Activated CD8-positive, alpha-beta memory T cell treated with anti-CD3 and anti-CD28 coated beads, Interleukin-2, amount 50 U/mL, for 1 hour (primary cell): Measurements from ENCODE around the gene IQSEC1.

Experiments
- DNase-seq: peaks from one replicate; pipeline ENCODE4 v3.0.0-alpha.2; 2020; ENCODE audit errors: extremely low read depth

Gene IQSEC1

DNA sequence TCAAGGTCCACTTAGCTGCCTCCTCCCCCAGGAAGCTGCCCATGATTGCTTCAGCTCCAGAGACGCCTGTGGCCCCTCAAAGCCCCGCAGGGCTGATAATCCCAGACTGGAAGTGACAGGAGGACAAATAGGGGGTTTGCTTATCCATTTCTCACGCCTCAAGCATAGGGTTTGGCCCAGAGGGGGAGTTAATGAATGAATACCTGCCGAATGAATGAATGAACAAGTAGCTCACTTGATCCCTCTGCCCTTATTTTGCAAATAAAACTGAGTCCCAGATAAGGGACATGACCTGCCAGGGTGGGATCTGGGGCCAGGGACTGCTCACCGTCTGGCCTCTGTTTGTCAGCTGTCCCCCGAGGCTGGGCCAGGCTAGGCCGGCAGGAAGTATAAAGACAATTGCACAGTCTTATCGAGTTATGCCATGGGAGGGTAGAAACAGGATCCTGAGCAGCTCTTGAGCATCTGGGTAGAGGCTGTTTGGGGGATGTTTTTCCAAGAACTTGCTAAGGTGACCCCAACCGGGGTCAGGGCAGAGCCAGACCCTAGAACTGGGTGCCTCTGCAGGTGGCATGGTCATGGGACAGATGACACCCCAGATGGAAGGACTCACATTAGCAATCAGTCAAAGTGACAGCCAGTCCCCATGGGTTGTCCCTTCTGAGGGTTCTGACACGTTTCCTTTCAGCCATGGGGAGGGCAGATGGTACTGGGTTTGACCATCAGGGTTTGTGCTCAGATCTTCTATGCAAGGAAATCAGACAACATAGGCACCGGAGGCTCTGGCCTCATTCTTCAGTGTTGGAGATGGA, 45.0 kb downstream of the IQSEC1 start:
- DNase-seq = no peak

- no peak for DNase-seq
These were observed 46.1 kb downstream of the IQSEC1 start for GRCh38 chr3:13027154-13027553.

DNA sequence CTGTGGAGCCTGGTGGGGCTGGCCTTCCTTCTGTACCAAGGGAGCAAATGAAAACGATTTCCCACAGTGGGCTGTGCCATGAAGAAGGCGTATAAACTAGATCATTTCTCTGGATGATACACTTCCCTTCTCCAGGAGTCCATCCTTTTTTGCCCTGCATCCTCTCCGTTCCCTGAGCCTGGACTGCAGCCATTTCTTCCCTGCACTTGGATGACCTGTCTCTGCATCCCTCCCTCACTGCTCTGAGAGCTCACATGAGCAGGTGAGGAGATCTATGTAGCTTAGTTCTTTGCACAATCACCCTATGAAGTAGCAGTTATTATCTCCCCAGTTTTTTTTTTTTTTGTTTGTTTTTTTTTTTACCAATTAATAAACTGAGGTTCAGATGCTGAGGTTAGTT, 46.7 kb downstream of the IQSEC1 start:
- DNase-seq = no peak

DNA sequence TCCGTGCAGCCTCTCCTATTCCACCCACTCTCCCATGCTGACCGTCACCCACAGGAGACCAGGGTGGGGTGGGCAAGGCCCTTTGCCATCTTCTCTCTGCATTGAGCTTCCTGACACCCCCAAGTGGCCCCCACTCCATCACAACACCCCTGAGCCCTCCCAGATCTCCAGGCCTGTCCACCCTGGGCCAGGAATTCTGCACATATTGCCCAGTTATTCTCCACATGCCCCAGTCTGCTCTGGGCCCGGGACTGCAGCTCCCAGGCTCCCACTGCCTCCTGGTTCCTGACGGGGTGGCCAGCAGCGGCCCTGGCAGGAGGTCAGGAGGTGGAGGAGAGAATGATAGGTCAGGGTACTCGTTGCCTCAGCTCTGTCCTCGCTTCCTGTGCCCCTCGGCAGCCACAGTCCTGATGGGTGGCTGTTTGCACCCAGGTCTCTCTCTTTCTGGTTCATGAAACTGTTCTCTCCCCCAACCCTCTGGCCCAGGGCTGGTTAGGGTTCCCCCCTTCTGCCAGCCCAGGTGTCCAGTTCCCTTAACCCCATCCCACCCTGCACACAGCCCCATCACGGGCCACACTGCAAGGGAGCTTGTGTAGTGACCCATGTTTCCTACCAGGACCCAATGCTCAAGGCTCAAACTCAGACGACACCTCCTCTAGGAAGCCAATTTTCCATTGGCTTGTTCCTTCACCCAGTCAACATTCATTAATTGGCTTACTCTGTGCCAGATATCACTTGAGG, 47.3 kb downstream of the IQSEC1 start:
- DNase-seq = no peak

DNA sequence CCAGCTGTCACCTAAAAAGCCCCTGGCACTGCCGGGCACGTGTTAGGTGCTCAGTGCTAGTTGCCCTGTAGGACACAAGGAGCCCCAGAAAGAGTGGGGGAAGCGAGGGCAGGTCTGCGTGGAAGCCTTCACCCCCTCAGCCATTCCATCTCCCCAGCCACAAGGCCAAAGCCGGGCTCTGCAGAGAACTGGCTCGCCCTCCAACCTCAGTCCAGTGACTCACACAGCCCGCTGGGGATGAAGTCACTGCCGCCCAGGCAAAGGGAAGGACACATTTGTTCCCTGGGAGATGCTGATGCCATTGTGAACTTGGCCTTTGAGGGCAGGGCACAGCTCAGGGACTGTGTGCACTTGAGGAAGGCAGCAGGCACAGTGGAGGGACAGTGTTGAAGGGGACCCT, 48.1 kb downstream of the IQSEC1 start:
- DNase-seq = no peak

- DNase-seq = no peak
These were observed 48.5 kb downstream of the IQSEC1 start for GRCh38 chr3:13024765-13025065.

GRCh38 chr3:13023971-13024764, 49.1 kb downstream of the IQSEC1 start:
- no peak for DNase-seq

DNA sequence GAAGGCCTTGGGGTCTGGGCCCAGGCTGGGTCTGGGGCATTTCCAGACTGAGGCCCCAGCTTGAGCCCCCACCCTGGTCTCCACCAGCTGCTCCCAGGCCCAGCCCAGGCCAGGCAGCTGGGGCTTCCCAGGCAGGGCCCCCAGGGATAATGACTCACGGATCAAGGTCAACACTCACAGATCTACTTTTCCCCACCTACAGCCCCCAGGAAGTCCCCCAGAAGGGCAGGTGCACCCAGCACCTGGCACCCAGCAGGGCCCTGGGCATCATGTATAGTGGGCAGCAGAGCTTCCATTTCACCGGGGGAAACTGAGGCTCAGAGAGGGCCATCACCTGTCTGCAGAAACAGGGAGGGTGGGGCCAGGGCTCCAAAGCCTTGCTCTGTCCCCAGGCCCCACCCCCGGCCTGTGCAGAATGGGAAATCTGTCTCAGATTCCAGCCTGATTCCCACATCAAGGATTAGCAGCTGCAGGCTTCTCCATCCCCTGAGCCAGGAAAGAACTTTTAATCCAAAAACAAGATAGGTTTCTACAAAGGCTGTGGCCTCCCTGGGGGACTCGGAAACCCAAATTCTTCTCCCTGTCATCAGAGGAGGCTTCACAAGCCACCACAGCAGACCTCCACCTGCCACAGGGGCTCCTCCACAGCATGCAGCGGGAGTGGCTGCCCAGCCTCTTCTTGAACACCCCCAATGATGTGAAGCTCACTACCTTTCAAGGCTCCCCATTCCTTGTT, 49.8 kb downstream of the IQSEC1 start:
- no peak for DNase-seq

DNA sequence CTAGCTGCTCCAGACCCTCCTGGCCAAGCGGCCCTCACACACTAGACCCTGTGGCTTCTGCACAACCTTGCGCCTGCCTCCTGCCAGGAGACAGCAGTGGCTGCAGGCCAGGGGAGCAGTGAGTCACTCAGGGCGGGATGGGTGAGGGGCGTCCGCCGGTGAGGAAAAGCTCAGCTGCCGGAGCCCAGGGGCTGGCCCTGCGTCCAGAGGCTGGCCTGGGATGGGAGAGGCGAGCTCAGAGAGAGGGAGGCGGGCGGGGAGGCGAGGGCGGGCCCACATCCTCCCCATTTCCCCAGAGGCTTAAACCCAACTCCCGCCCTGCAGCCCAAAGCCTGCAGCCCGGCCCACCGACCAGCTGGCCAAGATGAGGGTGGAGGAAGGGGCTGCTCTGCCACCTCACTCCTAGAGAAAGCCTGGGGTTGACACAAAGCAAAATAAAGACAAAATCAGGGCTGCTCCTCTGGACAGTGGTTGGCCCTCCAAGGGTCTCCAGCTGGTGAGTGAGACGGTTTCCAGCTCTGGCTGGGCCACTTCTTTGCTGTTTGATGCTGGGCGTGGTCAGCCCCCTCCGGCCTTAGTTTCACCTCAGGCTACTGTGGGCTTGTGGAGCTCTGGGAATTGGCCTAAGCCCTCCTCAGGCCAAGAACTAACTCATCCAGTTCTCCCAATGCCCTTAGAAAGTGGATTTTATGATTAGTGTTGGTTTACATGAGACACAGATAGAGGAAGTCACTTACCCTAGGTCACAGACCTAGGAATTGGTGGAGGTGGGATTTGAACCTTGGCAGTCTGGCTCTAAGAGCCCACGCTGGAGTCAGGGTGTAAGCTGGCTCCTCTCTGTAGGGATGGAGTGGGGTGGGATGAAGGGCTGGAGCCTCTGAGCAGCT, 50.6 kb downstream of the IQSEC1 start:
- no peak for DNase-seq

GRCh38 chr3:13021141-13022114, 51.8 kb downstream of the IQSEC1 start:
- DNase-seq = no peak

DNA sequence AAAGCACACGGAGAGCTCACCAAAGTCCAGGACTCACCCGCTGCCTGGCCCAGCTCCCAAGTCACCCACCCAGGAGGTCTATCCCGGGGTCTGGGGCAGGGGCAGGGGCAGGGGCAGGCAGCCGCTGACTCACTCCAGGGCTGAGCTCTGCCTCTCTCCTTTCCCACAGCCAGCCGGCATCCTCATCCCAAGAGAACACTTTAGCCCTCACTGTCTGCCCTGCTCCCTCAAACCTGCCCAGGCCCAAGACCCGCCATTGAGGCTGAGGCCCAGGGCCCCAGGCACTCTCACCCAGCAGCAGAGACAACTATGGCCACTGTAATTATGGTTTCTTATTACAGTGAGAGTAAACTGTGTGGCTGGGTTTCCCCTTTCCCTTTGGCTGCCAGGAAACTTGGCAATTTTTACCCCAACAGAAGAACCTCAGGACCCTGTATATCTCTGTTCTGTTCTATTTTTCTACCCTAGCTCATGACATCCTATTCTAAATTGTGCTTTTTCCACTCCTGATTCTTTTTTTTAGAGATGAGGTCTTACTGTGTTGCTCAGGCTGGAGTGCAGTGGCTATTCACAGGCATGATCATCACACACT, 53.0 kb downstream of the IQSEC1 start:
- no peak for DNase-seq

DNA sequence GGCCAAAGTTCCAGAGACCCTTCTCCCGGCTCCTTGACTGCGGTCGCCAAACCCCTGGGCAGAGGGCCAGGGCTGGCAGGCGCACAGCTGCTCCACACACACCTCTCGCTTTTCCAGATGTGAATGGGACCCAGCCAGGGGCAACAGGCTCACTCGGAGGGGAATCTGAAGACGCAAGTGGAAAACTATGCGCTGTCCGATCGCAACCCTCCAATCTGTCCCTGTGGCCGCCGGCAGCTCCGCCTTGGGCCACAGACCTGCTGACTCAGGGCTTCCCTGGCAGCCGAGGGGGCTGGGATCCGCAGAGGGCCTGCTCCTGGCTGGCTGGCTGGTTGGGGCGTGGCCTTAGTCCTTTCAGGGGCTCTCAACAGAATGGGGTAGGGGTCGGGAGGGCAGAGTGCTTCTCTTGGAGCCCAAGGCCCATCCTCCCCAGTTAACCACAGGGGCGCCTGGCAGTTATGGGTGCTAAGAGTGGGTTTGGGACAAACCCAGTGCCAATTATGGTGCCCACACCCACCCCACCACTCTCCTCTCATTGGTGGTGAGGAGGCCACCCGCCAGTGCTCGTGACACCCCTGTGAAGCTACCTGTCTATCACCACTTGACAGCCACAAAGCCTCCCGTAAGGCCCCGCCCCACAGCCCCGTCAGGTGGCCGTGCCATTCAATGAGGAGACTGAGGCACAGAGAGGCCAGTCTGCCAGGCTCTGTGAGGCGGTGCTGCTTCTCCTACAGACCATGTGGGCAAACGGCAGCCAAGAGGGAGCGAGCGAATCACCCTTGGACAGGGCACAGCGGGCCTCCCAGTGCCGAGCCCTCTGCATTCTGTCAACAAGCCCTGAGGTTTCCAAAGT, 53.8 kb downstream of the IQSEC1 start:
- no peak for DNase-seq

DNA sequence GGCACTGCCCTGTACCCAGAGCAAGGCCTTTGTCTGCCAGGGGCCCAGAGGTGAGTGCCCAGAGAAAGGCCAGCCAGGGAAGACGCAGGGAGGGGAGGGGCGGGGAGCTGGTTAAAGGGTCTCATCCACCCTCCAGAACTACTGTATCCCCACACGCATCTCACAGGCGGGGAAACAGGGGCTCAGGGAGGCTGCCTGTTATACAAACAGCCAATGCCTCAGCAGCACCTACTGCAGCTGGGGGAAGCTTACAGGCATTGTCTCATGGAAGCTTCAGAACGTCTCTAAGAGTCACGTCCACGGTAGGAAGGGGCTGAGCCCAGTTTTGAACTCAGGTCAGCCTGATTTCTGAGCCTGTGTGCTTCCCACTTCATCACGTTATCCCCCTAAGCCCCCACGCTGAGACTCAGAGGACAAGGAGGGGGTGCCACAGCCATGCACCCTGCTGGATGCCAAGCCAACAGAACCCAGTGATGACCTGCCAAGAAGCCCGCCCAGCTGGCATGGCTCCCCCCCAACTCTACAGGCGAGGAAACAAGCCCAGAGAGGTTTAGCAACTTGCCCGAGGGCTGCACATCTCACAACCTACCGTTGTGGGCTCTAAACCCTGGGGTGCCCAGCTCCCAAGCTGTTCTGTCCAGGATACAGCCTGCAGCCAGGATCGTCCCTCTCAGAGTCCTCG, 54.5 kb downstream of the IQSEC1 start:
- no peak for DNase-seq

DNA sequence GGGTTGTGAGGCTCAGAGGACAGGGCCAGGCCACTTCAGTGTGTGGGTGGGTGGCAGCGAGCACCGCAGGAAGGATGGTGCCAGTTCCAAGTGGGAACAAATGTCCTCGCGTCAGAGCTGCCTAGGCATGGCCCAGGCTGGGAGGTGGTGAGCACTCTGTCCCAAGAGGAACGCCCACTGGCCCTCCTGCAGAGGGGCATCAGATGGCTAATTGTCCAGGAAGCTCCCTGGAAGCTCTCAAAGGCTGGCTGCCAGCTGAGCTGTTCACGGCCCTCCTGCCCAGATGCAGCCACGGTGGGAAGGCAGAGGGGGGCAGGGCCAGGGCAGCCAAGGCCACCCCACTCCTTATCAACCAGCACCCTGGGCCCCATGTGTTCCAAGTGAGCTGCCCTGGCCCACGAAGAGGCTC, 55.2 kb downstream of the IQSEC1 start:
- DNase-seq = no peak

DNA sequence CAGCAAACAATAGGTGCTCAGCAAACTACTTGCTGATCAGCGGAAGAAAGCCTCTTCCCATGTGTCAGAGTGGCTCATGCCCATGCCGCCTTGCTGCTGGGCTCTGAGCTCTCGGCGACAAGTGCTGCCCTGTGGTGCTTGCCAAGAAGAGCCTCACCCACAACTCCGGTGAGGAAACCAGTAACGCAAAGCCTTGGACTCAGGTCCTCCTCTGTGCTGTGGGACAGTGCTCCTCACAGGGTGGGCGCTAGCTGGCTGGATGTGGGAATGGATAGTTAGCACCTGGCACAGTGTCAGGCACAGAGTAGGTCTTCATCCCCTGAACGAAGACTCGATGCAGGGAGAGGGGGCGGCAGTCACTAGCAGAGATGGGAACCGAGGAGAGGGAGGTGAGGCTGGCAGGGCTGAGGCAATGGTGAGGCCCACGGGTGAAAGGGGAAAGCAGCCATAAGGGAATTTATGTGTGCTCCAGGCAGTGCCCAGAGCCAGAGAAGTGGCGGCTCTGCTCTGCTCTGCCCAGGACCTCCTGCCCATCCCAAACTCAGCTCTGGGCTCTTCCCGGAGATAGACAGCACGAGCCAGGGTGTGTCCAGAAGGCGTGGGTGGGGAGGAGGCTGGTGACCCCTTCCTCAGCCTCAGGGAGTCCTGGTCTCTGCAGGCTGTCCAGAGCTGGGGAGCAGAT, 55.7 kb downstream of the IQSEC1 start:
- DNase-seq = no peak

DNA sequence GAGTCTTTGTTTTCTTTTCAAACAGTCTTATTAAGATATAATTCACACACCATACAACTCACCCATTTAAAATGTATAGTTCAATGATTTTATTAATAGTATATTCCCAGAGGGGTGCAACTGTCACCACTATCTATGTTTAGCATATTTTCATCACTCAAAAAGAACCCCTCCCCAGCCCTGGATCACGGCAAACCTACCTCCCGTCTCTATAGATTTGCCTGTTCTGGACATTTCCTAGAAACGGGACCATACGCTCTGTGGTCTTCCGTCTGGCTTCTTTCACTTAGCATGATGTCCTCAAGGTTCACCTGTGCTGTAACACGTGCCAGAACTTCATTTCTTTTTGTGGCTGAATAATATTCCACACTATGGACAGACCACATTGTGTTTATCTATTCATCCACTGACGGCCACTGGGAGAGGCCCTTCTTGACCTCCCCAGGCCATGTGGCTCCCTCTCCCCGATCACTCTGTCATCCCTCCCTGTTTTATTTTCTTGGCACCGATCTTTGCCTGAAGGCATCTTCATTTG, 56.4 kb downstream of the IQSEC1 start:
- DNase-seq = no peak
